Stimulated activated CD4-positive, alpha-beta T cell treated with anti-CD3 and anti-CD28 coated beads, TNF-alpha, amount 100 ng/mL, for 48 hours (primary cell): Measurements from ENCODE around the gene DEGS2.

Experiments used
- DNase-seq, 3 donors: peaks; one replicate each; pipeline ENCODE4 v3.0.0-alpha.2; 2020; ENCODE audit warnings: low read depth in 3 of 3

The DEGS2 gene

GRCh38 chr14:100132161-100132902 is 27.1 kb downstream of the DEGS2 start:
- no peak for DNase-seq

GRCh38 chr14:100131181-100131580 is 28.3 kb downstream of the DEGS2 start:
- no peak for DNase-seq

GRCh38 chr14:100130521-100130920 is 28.9 kb downstream of the DEGS2 start:
- no peak for DNase-seq

GRCh38 chr14:100129161-100129589 is 30.3 kb downstream of the DEGS2 start:
- no peak for DNase-seq

- DNase-seq: no peak
These were observed 30.8 kb downstream of the DEGS2 start for GRCh38 chr14:100128688-100129087.

- DNase-seq: no peak
These were observed 31.5 kb downstream of the DEGS2 start for GRCh38 chr14:100127853-100128455.

GRCh38 chr14:100126401-100126800 is 33.0 kb downstream of the DEGS2 start:
- no peak for DNase-seq

- DNase-seq: no peak
These were observed 34.8 kb downstream of the DEGS2 start for GRCh38 chr14:100124551-100125088.

- no peak for DNase-seq
These were observed 35.8 kb downstream of the DEGS2 start for GRCh38 chr14:100123618-100124017.

- DNase-seq: no peak
These were observed 36.8 kb downstream of the DEGS2 start for GRCh38 chr14:100122481-100123223.

- no peak for DNase-seq
These were observed 37.6 kb downstream of the DEGS2 start for GRCh38 chr14:100121643-100122480.

- no peak for DNase-seq
These were observed 38.7 kb downstream of the DEGS2 start for GRCh38 chr14:100120522-100121269.

GRCh38 chr14:100119251-100119650 is 40.2 kb downstream of the DEGS2 start:
- no peak for DNase-seq

GRCh38 chr14:100118396-100119011 is 40.9 kb downstream of the DEGS2 start:
- no peak for DNase-seq

- no peak for DNase-seq
These were observed 41.6 kb downstream of the DEGS2 start for GRCh38 chr14:100117633-100118395.

GRCh38 chr14:100117026-100117425 is 42.4 kb downstream of the DEGS2 start:
- DNase-seq: no peak

GRCh38 chr14:100116134-100116533 is 43.3 kb downstream of the DEGS2 start:
- DNase-seq: no peak

GRCh38 chr14:100115726-100116125 is 43.7 kb downstream of the DEGS2 start:
- no peak for DNase-seq

- DNase-seq: no peak
These were observed 44.2 kb downstream of the DEGS2 start for GRCh38 chr14:100115236-100115635.
